Tibial artery (tissue), 4 donors: Measurements from ENCODE around the gene ASRGL1.

Experiments
- DNase-seq, 2 donors: peaks; one replicate each; pipeline ENCODE4 v3.0.0-alpha.2; 2019
- H3K27ac ChIP-seq, 2 donors: fragments of 200-600 bp; sonication (generic) in 1 of 2; 1 replicate in 1 of 2; 2 replicates in 1 of 2; pipeline ENCODE4 v1.5.1; 2018 to 2019; ENCODE audit warnings: mild to moderate bottlenecking in 1 of 2
- H3K27me3 ChIP-seq, 2 donors: fragments of 200-600 bp; sonication (generic) in 1 of 2; one replicate each; pipeline versions ENCODE4 v1.5.1 to v1.6.0; 2016 to 2019
- H3K36me3 ChIP-seq, 3 donors: fragments of 200-600 bp; sonication (generic) in 2 of 3; one replicate each; pipeline ENCODE4 v1.5.1; 2016 to 2019; ENCODE audit warnings: mild to moderate bottlenecking in 2 of 3
- H3K4me1 ChIP-seq, 4 donors: fragments of 200-600 bp; sonication (generic) in 2 of 4; 1 replicate in 3 of 4; 2 replicates in 1 of 4; pipeline ENCODE4 v1.5.1; 2016 to 2019
- H3K4me3 ChIP-seq, 2 donors: fragments of 200-600 bp; sonication (generic) in 1 of 2; 1 replicate in 1 of 2; 2 replicates in 1 of 2; pipeline ENCODE4 v1.5.1; 2018 to 2019; ENCODE audit warnings: mild to moderate bottlenecking in 2 of 2
- H3K9me3 ChIP-seq, 3 donors: fragments of 200-600 bp; sonication (generic) in 1 of 3; one replicate each; pipeline ENCODE4 v1.5.1; 2016 to 2019
- CTCF ChIP-seq, 2 experiments: fragments of 200-600 bp in 1 of 2; fragments of 450-650 bp in 1 of 2; IDR thresholded peaks; one replicate each; pipeline ENCODE4 v1.5.1; 2017 to 2019; ENCODE audit warnings: antibody characterized with exemption in 2 of 2, mild to moderate bottlenecking in 1 of 2, moderate library complexity in 1 of 2
- intact Hi-C: fragments of 100-400 bp; cut with DNase I; formaldehyde crosslinking; loops from one replicate; pipeline ENCODE4 v1.15.0; 2023; ENCODE audit warnings: low total_unique reads

ASRGL1 gene

GRCh38 chr11:62404435-62404834 lies 67.2 kb downstream of the ASRGL1 start:
- no peak for TF ChIP-seq CTCF (IDR thresholded peaks at IDR 0.05)
- no peak overlapping the region for H3K4me3 ChIP-seq
- no peaks in the 10 kb centered on the region for H3K36me3 ChIP-seq
- H3K4me1 ChIP-seq: peaks cover 4 to 45% (median 40%) of the 10 kb centered on the region in 4 donors
- no peaks in the 10 kb centered on the region for H3K27me3 ChIP-seq
- no peak for DNase-seq
- no peaks in the 10 kb centered on the region for H3K9me3 ChIP-seq
- intact Hi-C loops: no loop called here
- H3K27ac ChIP-seq: no peak overlapping the region

DNA sequence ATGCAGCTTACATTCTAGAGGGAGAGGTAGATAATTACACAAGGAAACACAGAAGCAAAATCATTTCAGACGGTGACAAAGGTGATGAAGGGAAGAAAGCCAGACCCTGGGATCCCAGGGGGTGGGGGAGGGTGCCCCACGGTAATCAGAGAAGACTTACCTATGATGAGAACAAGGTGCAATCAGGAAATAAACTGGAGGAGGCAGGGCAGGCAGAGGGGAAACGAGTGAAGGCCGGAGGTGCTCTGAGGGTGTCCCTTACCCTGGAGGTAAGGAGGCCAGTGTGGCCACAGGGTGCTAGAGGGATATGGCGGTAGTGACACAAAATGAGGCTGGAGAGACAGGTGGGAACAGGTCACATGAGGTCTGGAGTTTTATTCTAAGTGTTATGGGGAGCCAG lies 67.7 kb downstream of the ASRGL1 start:
- H3K4me3 ChIP-seq: no peak overlapping the region
- DNase-seq: no peak
- H3K27ac ChIP-seq: no peak overlapping the region
- TF ChIP-seq CTCF (IDR thresholded peaks at IDR 0.05): no peak
- intact Hi-C loops: no loop called here
- no peaks in the 10 kb centered on the region for H3K36me3 ChIP-seq
- no peaks in the 10 kb centered on the region for H3K27me3 ChIP-seq
- H3K4me1 ChIP-seq: peaks cover 0 to 41% (median 35%) of the 10 kb centered on the region in 4 donors
- no peaks in the 10 kb centered on the region for H3K9me3 ChIP-seq

DNA sequence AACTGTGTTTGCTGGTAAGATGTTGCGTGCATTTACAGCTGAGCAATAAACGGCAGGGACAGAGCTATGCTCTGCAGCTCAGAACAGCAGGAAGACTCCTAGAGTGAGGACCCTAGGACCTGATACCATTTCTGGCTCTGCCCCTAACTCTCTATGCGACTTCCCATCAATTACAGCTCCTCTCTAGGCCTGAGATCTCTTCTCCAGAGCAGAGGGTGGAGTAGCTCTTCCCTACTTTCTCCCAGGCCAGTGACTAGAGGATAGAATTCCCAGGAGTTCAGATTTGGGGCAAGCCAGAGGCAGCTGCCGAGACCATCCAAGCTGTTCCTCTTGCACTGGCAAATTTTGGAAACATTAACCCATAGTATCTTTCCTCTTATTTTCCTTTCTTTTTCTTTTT lies 68.8 kb downstream of the ASRGL1 start:
- H3K36me3 ChIP-seq: no peaks in the 10 kb centered on the region
- intact Hi-C loops: no loop called here
- H3K4me1 ChIP-seq: peaks cover 0 to 29% (median 24%) of the 10 kb centered on the region in 4 donors
- no peaks in the 10 kb centered on the region for H3K27me3 ChIP-seq
- no peak overlapping the region for H3K4me3 ChIP-seq
- TF ChIP-seq CTCF (IDR thresholded peaks at IDR 0.05): no peak
- H3K27ac ChIP-seq: no peak overlapping the region
- no peaks in the 10 kb centered on the region for H3K9me3 ChIP-seq
- DNase-seq: no peak

DNA sequence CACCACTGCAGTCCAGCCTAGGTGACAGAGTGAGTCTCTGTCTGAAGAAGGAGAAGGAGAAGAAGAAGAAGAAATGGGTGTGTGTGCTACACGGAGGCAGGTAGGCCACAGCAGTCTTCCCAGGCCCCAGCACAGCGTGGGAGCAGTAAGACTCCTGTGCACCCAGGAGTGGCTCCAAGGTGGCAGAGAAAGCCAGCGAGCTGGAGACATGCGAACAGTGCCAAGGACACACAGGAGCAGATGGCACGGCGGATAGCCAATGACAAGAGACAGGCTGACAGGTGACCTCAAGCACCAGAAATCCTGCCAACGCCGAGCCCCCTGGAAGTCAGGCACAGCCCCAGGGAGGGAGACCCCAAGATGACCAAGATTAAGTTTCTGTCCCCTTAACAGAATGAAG lies 72.6 kb downstream of the ASRGL1 start:
- intact Hi-C loops: no loop called here
- Histone ChIP-seq H3K4me3 (no peak overlapping the region), H3K27me3 (no peaks in the 10 kb centered on the region), H3K36me3 (no peaks in the 10 kb centered on the region), H3K9me3 (no peaks in the 10 kb centered on the region), H3K27ac (no peak overlapping the region), H3K4me1 (peaks cover 0 to 7% (median 0%) of the 10 kb centered on the region in 4 donors)
- no peak for TF ChIP-seq CTCF (IDR thresholded peaks at IDR 0.05)
- DNase-seq: no peak

- Histone ChIP-seq H3K36me3 (no peaks in the 10 kb centered on the region), H3K27ac (no peak overlapping the region), H3K27me3 (no peaks in the 10 kb centered on the region), H3K4me1 (peaks cover 0 to 7% (median 0%) of the 10 kb centered on the region in 4 donors), H3K4me3 (no peak overlapping the region), H3K9me3 (no peaks in the 10 kb centered on the region)
- DNase-seq: no peak
- intact Hi-C loops: no loop called here
- no peak for TF ChIP-seq CTCF (IDR thresholded peaks at IDR 0.05)
Observed at GRCh38 chr11:62410972-62411371, 73.7 kb downstream of the ASRGL1 start.

GRCh38 chr11:62411524-62411923 lies 74.3 kb downstream of the ASRGL1 start:
- DNase-seq: no peak
- peaks cover 0 to 7% (median 0%) of the 10 kb centered on the region in 4 donors for H3K4me1 ChIP-seq
- no peak overlapping the region for H3K4me3 ChIP-seq
- H3K27ac ChIP-seq: no peak overlapping the region
- no peak for TF ChIP-seq CTCF (IDR thresholded peaks at IDR 0.05)
- no peaks in the 10 kb centered on the region for H3K9me3 ChIP-seq
- H3K36me3 ChIP-seq: no peaks in the 10 kb centered on the region
- intact Hi-C loops: no loop called here
- no peaks in the 10 kb centered on the region for H3K27me3 ChIP-seq
